Central memory CD4-positive, alpha-beta T cell (primary cell): ENCODE data around the gene CCNK.
A peak's percentile ranks its signal among the peaks of the same experiment; 100 is the strongest.

Experiments used
- DNase-seq: peaks from one replicate; pipeline ENCODE4 v3.0.0; 2022

CCNK gene

GRCh38 chr14:99508896-99509629 is 27.9 kb downstream of the CCNK start:
- DNase-seq, result no peak

- DNase-seq, result no peak
Observed at GRCh38 chr14:99509871-99510555, 28.8 kb downstream of the CCNK start.

GRCh38 chr14:99510556-99511139 is 29.4 kb downstream of the CCNK start:
- DNase-seq, result no peak

- no peak for DNase-seq
Observed at GRCh38 chr14:99511421-99512109, 30.4 kb downstream of the CCNK start.

GRCh38 chr14:99512110-99512449 is 30.9 kb downstream of the CCNK start:
- no peak for DNase-seq

GRCh38 chr14:99512571-99513182 is 31.5 kb downstream of the CCNK start:
- DNase-seq, result no peak

- DNase-seq, result no peak
Observed at GRCh38 chr14:99513183-99513694, 32.0 kb downstream of the CCNK start.

- DNase-seq, result no peak
Observed at GRCh38 chr14:99513946-99514551, 32.8 kb downstream of the CCNK start.

- DNase-seq, result no peak
Observed at GRCh38 chr14:99514552-99515300, 33.5 kb downstream of the CCNK start.

GRCh38 chr14:99515301-99516155 is 34.3 kb downstream of the CCNK start:
- no peak for DNase-seq

GRCh38 chr14:99516156-99516870 is 35.1 kb downstream of the CCNK start:
- DNase-seq, result no peak

- DNase-seq, result no peak
Observed at GRCh38 chr14:99516871-99517642, 35.8 kb downstream of the CCNK start.

- no peak for DNase-seq
Observed at GRCh38 chr14:99517643-99518381, 36.6 kb downstream of the CCNK start.

- DNase-seq, result peak; percentile 74
Observed at GRCh38 chr14:99518441-99519346, 37.5 kb downstream of the CCNK start.

GRCh38 chr14:99519347-99519881 is 38.2 kb downstream of the CCNK start:
- no peak for DNase-seq

- DNase-seq, result no peak
Observed at GRCh38 chr14:99519931-99520421, 38.8 kb downstream of the CCNK start.

GRCh38 chr14:99520571-99521081 is 39.4 kb downstream of the CCNK start:
- DNase-seq, result no peak
